OCI-LY3 (cell line): ENCODE measurements around the gene ZFAND3.

Source experiments
- H2AFZ ChIP-seq: fragments of 200-600, 300-600 bp; shearing (Covaris generic); 2 replicates; pipeline ENCODE4 v1.6.0; 2014; ENCODE audit warnings: antibody characterized with exemption, low read depth, low read length
- H3K27ac ChIP-seq: fragments of 200-600, 300-600 bp; sonication (generic); 2 replicates; pipeline ENCODE4 v1.5.1; 2014; ENCODE audit warnings: mild to moderate bottlenecking, low read length, moderate library complexity, mixed read lengths
- H3K27me3 ChIP-seq: fragments of 200-600, 300-600 bp; sonication (generic); 2 replicates; pipeline ENCODE4 v1.6.1; 2014; ENCODE audit warnings: low read depth, low read length, mixed read lengths
- H3K36me3 ChIP-seq: fragments of 200-600, 300-600 bp; sonication (generic); replicated peaks from 2 replicates; pipeline ENCODE3; 2014; ENCODE audit warnings: low read depth, low read length, mixed read lengths
- H3K4me1 ChIP-seq: fragments of 300-600, 200-600 bp; sonication (generic); 2 replicates; pipeline ENCODE4 v1.6.1; 2014; ENCODE audit warnings: low read length, mixed read lengths
- H3K4me2 ChIP-seq: fragments of 200-600, 300-600 bp; sonication (generic); 2 replicates; pipeline ENCODE4 v1.6.1; 2014; ENCODE audit warnings: low read length, mixed read lengths
- H3K4me3 ChIP-seq: fragments of 300-600, 200-600 bp; sonication (generic); 2 replicates; pipeline ENCODE4 v1.5.1; 2014; ENCODE audit warnings: antibody characterized with exemption, mild to moderate bottlenecking, low read length, moderate library complexity
- H3K79me2 ChIP-seq: fragments of 300-600, 200-600 bp; shearing (Covaris generic); 2 replicates; pipeline ENCODE4 v1.6.1; 2014; ENCODE audit warnings: mild to moderate bottlenecking, low read length, mixed read lengths
- H3K9ac ChIP-seq: fragments of 300-600, 200-600 bp; shearing (Covaris generic); 2 replicates; pipeline ENCODE4 v1.6.0; 2014; ENCODE audit warnings: mild to moderate bottlenecking, low read length, moderate library complexity
- H3K9me3 ChIP-seq: fragments of 200-600, 300-600 bp; shearing (Covaris generic); 2 replicates; pipeline ENCODE4 v1.6.1; 2014; ENCODE audit warnings: low read length, mixed read lengths; ENCODE audit not compliant: insufficient read depth
- H4K20me1 ChIP-seq: fragments of 200-600, 300-600 bp; sonication (generic); 2 replicates; pipeline ENCODE4 v1.6.1; 2016; ENCODE audit warnings: low read length, mixed read lengths; ENCODE audit not compliant: insufficient read depth
- CTCF ChIP-seq: fragments of 200-600, 300-600 bp; sonication (generic); IDR thresholded peaks from 2 replicates; pipeline ENCODE4 v1.5.1; 2014; ENCODE audit warnings: antibody characterized with exemption, low read length, low read depth
- EZH2phosphoT487 ChIP-seq: fragments of 200-600 bp; shearing (Covaris generic); IDR thresholded peaks from 2 replicates; pipeline ENCODE4 v1.6.1; 2018; ENCODE audit warnings: antibody characterized with exemption, mixed run types, low read depth

The ZFAND3 gene

DNA sequence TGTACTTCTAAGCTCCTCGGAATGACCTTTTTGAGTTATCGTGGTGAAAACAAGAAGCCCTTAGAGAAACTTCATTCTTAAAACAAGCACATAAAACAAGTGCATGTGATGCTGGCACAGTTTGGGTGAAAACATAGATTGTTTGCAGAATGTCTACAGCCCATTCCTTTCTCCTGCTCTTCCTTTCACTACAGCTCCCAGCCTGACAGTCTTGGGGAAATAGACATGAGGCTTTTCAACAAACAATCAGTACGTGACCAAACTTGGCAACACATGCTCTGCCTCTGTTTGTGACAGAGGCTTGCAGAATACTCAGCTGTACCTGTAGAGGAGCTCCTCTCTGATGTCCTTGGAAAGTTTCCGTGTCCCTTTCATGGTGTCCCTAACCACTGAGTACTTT lies 321.6 kb downstream of the ZFAND3 start:
- Histone ChIP-seq H4K20me1 (no peaks in the 10 kb centered on the region), H3K79me2 (peaks cover 17% of the 10 kb centered on the region), H3K36me3 (peaks cover under 1% of the 10 kb centered on the region)

GRCh38 chr6:38141716-38142115 lies 322.2 kb downstream of the ZFAND3 start:
- Histone ChIP-seq H4K20me1 (no peaks in the 10 kb centered on the region), H3K27me3 (no peaks in the 10 kb centered on the region), H2AFZ (no peak overlapping the region), H3K9me3 (no peaks in the 10 kb centered on the region), H3K4me3 (peak overlapping the region; percentile 59), H3K27ac (peak overlapping the region; percentile 94), H3K4me2 (peak overlapping the region; percentile 92), H3K9ac (peak overlapping the region; percentile 62), H3K36me3 (peaks cover 7% of the 10 kb centered on the region), H3K4me1 (peaks cover 64% of the 10 kb centered on the region), H3K79me2 (peaks cover 24% of the 10 kb centered on the region)
- TF ChIP-seq EZH2phosphoT487 (no peak), CTCF (no peak)

More for the DNA sequence above, 321.6 kb downstream of the ZFAND3 start:
- Histone ChIP-seq H3K4me3 (no peak overlapping the region), H3K27me3 (no peaks in the 10 kb centered on the region), H3K9me3 (no peaks in the 10 kb centered on the region), H3K9ac (no peak overlapping the region), H3K4me2 (peak overlapping the region; percentile 92), H2AFZ (no peak overlapping the region), H3K4me1 (peaks cover 58% of the 10 kb centered on the region), H3K27ac (0 out of 2 replicates have a peak overlapping the region, but pooled peaks have one; percentile 94)
- no peak for TF ChIP-seq EZH2phosphoT487
- no peak for TF ChIP-seq CTCF

GRCh38 chr6:38142178-38142902 lies 322.8 kb downstream of the ZFAND3 start:
- TF ChIP-seq EZH2phosphoT487 (no peak), CTCF (no peak)
- Histone ChIP-seq H3K9me3 (no peaks in the 10 kb centered on the region), H3K27me3 (no peaks in the 10 kb centered on the region), H3K4me1 (peaks cover 64% of the 10 kb centered on the region), H2AFZ (no peak overlapping the region), H3K4me3 (peak overlapping the region; percentile 67), H3K4me2 (peak overlapping the region; percentile 92), H3K9ac (peak overlapping the region; percentile 68), H3K79me2 (peaks cover 27% of the 10 kb centered on the region), H3K27ac (peak overlapping the region; percentile 94), H3K36me3 (peaks cover 7% of the 10 kb centered on the region), H4K20me1 (no peaks in the 10 kb centered on the region)

DNA sequence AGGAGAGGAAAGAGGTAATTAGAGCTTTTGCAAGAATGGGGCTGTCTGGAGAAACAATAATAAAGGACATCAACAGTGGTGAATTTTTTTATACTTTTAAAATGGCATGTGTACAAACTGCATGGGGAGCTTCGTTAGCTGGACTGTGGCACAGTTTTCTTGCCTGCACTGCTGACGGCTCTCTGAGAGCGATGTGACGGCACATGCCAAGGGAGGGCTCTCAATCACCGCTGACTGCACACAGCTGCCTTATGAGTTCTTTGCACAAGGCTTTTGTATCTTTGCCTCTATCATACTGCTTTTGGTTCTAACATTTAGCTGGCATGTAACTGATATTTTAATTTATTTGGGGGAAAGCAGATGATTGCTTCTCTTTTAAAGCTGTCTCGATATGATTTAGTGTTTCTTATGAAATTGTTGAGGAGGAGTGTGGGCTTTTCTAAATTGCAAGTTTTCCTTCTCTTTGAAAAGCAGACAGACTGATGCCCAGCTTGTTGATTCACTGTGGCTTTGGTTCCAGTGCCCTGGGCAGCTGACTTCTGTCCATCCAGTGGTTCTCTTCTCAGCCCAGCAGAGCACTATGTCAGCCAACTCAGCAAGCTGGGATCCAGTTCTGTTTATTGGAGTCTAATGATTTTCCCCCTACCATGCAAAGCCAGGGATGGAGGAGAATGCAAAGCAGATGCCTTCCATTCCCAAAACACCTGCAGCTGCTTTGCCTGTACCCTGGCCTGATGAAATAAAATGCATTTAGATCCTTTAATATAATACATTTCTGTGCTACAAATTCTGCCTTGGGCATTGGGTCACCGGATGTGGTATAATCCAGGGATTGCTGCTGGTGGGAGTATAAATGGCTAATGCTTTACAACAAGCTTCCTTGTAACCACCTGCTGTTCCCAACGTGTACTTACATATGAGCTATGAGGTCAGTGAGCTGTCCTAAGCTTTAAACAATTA lies 323.9 kb downstream of the ZFAND3 start:
- no peaks in the 10 kb centered on the region for H4K20me1 ChIP-seq

More for the DNA sequence above, 323.9 kb downstream of the ZFAND3 start:
- H3K4me3 ChIP-seq, result peak overlapping the region; percentile 67
- peak overlapping the region; percentile 94 for H3K27ac ChIP-seq
- H3K9ac ChIP-seq, result peak overlapping the region; percentile 68
- H3K4me2 ChIP-seq, result peak overlapping the region; percentile 92
- H3K9me3 ChIP-seq, result no peaks in the 10 kb centered on the region
- peak; percentile 41 for TF ChIP-seq CTCF
- no peak for TF ChIP-seq EZH2phosphoT487
- no peaks in the 10 kb centered on the region for H3K27me3 ChIP-seq
- peaks cover 9% of the 10 kb centered on the region for H3K36me3 ChIP-seq
- H2AFZ ChIP-seq, result no peak overlapping the region
- peaks cover 28% of the 10 kb centered on the region for H3K79me2 ChIP-seq
- peaks cover 71% of the 10 kb centered on the region for H3K4me1 ChIP-seq
